Amniotic stem cell (primary cell): Measurements from ENCODE around the gene ARIH2.

Experiments used
- DNase-seq: peaks from one replicate; lab custom pipeline; 2025; lab: John Stamatoyannopoulos, UW

The ARIH2 gene

DNA sequence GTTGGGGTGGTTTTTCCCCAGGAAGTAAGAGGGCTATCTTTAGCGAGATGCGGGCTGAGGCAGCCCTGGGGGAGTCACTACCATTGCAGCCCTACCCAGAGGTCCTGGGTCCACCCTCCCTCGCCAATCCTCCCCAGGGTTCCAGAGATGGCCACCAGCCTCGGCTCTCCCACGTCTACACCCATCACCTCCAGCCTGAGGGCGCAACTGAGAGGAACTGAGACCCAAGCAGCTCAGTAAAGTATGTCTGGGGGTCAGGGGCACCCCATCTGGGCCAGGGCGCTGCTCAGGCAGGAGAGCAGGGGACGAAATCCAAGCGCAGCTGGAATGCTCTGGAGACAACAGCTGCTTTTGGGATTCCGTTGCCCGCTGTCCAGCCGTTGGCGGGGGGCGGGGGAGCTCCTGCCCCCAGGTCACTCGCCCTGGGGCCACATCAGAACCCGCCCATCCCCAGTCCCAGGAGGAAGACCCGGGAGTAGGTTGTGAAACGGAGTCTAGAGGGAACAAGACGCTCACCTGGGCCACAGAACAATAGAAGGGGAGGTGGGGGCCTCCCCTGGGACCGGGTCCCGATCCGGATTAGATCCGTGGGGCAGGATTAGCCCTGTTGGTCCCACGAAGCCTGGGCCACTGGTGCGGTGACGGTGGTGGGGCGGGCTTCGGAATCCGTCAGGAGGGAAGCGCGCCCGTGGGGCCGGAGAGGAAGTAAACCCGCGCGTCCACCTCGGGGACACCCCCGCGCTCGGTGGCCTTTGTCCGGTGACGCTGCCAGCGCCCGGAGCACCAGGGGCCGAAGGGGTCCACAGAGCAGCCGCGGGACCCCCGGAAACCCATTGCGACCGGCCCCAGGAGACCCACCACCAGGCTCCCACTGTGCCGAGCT is 101.9 kb downstream of the ARIH2 start:
- DNase-seq, result no peak

DNA sequence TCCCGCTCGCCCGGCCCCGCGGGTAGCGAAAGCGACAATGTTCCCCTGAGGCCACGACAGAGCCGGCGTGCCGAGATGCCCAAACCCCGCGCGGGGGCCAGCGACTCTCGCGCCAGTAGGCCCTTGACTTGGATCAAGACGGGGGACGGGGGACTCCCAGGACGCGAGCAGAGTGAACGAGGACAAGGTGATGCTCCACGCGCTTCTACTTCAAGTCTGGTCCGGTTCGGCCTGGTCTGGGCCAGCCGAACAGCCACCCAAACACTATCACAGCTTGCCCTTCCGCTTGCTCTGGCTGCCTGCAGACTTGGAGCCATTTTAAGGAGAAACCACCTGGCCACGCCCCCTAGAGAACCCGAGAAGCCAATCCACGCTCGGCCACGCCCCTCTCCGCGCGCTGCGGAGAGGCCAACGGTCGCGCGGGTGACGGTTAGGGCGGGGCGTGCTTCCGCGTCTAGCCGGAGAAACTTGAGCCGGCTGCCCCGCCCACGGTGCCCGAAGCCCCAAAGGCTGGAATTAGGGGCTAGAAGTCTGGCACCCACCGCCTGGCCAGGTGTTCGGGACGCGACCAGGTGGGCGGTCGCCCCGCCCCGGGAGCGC is 102.7 kb downstream of the ARIH2 start:
- peak; percentile 91 for DNase-seq

DNA sequence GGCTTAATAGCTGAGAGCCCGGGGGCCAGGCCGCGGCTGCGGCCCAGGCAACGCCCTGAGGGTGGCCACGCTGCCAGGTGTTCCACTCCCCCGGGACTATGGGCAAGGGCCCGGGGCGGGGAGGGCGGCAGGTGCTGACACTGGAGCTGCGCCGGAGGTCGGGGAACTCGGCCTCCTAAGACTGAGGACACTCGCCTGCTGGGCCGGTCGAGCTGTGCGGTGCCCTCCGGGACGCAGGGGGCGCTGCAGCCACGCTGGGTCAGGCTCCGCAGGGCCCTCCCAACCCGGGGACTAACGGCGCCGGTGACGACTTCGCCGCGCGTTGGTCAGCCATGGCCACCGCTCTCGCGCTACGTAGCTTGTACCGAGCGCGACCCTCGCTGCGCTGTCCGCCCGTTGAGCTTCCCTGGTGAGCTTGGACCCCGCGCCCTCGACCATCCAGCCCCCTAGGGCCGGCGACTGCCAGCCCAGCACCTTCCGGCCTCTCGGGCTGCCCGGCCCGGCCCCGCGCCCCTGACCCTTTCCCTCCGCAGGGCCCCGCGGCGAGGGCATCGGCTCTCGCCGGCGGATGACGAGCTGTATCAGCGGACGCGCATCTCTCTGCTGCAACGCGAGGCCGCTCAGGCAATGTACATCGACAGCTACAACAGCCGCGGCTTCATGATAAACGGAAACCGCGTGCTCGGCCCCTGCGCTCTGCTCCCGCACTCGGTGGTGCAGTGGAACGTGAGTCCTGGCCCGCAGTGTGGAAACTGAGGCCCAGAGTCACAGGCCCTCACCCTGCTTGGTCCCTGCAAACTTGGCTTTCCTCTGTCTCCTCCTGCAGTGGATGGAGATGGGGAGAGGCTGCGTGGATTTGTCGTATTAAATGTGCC is 103.4 kb downstream of the ARIH2 start, which contains the start of gene NDUFAF3:
Gene NDUFAF3, plus strand, starts transcription at position 309 of the 875 bp plus-strand sequence. Its CDS starts 24 bp downstream, at position 333.
- peak; percentile 84 for DNase-seq

DNA sequence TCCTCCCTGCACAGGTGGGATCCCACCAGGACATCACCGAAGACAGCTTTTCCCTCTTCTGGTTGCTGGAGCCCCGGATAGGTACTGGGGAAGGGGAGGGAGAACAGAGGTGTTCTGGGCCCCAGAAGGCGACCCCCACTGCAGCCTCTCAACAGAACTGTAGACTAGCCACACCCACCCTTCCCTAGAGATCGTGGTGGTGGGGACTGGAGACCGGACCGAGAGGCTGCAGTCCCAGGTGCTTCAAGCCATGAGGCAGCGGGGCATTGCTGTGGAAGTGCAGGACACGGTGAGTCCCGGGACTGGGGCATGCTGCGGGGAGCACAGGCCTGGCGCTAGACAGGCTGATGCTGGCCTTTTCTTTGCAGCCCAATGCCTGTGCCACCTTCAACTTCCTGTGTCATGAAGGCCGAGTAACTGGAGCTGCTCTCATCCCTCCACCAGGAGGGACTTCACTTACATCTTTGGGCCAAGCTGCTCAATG is 104.1 kb downstream of the ARIH2 start:
- DNase-seq, result no peak

DNA sequence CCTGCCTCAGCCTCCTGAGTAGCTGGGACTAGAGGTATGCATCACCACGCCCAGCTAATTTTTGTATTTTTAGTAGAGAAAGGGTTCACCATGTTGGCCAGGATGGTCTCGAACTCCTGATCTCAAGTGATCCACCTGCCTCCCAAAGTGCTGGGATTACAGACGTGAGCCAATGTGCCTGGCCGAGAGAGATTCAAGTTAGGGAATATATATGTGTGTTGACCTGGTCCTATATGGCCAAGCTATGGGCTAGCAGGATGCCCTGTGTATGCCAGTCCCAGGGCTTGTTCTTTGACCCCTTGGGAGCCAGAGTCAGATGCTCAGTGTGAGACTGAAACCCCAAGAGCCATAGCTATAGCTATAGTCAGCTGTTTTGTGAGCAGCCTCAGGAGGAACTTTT is 105.1 kb downstream of the ARIH2 start:
- DNase-seq, result no peak

DNA sequence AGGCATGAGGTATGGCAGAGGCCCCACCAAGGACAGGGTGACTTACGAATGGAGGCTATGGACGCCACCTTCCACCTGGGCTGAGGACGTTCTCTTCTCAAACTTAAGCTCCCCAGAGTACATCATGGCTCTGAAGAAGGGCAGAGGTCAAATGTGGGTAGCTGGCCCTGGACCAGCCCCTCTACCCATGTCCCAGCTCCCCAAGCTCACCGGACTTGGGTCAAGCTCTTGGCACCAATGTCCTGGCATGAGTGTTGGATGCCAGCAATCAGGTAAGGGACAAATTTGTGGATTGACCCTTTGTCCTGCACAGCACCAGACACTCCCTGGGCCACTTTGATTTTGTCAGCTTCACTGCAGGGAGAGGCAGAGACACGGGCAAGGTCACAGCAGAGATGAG is 105.8 kb downstream of the ARIH2 start:
- no peak for DNase-seq

DNA sequence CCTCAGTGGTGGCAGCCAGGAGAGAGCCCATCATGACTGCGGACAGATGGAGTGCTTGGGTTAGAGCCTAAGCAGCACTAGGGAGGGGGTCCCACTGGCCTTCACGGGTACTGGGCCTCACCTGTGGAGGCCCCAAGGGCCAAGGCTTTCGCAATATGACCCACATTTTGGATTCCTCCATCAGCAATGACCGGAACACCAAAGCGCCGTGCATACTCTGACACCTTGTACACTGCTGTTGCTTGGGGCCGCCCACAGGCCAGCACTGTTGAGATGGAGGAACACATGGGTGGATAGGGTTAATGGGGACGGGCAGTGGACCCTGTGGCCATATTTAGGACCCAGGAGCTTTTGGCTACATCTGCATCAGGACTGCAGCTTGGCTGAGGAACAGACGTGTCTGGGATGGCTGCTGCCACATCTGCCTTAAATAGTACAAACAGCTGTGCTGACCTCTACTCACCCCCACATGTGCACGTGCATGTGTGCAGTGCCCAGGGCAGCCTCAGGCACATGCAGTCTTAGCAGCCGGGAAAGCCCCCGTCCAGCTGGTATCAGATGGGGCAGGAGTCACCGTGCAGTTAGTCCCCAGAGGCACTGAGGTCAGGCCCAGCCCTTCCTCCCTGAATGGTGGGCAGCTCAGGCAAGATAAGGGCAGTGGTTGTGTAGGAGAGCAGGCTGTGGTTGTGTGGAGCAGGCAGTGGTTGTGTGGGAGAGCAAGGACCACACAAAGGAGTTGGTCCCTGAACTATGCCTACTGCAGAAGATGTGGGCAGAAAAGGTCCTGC is 106.6 kb downstream of the ARIH2 start:
- DNase-seq, result no peak

DNA sequence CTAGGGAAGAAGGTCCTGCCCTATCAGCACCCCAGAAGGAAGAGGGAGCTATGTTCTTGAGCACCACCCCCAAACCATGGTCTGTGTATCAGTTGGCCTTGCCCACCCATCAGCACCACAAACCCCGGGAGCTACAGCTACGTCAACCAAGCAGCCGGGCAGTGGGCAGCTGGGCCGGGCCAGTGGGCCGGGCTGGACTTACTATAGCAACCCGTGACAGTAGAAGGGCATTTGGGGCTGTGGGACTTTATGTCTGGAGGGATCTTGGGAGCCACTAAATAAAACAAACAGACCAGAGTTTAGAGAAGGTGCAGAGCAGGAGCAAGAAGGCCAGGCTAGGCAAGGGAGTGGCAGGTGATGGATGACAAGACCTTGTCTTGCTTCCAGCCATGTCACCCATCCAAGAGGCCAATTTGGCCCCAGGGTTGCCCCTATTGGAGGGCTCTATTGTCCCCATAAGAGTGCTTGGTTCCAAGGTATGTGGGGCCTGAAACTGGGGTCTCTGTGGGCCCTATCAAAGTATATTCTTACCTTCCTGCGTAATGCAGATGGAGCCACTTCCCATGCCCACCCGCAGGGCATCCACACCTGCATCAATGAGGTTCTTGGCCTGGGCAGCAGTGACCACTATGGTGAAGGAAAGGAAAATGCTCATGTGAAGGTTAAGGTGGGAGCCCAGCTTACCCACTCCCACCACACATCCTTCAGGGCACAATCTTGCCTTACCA is 107.3 kb downstream of the ARIH2 start:
- no peak for DNase-seq

DNA sequence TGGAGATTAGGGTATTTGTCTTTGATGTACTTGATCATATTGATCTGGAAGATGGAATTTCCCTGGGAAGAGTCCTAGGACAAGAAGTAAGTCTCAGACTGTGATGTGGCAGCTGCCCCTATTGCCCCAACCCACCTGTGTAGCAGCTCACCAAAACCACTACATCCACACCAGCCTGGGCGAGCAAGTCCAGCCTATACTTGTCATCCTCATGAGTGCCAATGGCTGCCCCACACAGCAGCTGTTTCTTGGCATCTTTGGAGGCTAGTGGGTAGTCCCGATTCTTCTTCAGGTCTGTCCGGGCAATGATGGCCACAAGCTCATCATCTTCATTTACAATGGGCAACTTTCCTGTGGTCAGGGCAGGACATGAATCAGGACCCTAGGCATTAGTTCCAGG is 107.9 kb downstream of the ARIH2 start:
- DNase-seq, result no peak

DNA sequence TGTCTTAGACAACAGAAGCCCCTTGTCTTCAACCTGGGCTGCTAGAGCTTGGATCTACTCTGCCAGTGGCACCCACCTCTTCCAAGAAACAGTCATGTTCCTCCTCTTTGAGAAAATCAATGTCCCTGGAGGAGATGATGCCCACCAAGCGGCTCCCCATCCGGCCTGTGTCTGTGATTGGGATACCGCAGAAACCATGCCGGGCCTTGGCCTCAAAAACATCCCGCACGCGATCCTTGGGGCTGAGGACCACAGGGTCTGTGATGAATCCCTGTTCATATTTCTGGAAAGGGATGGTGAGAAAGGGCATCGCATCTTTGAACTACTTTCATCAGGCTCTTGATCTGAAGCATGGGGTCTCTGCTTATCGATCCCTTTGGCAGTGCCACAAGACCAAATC is 109.0 kb downstream of the ARIH2 start:
- DNase-seq, result no peak

DNA sequence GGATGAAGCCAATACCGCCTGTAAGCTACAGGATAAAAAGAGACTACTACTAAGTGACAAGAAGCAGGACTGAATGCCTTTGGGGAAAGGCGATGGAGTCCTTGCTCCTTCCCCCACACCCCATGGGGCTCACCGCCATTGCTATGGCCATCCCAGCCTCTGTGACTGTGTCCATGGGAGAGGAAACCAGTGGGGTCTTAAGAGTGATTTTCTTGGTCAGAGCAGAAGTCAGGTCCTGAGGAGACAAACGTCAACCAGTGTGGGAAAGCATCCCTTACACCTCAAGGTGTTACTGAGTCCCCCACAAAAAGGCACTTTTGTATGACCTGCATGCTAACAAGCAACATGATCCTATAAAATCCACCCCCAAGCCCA is 109.6 kb downstream of the ARIH2 start:
- no peak for DNase-seq

DNA sequence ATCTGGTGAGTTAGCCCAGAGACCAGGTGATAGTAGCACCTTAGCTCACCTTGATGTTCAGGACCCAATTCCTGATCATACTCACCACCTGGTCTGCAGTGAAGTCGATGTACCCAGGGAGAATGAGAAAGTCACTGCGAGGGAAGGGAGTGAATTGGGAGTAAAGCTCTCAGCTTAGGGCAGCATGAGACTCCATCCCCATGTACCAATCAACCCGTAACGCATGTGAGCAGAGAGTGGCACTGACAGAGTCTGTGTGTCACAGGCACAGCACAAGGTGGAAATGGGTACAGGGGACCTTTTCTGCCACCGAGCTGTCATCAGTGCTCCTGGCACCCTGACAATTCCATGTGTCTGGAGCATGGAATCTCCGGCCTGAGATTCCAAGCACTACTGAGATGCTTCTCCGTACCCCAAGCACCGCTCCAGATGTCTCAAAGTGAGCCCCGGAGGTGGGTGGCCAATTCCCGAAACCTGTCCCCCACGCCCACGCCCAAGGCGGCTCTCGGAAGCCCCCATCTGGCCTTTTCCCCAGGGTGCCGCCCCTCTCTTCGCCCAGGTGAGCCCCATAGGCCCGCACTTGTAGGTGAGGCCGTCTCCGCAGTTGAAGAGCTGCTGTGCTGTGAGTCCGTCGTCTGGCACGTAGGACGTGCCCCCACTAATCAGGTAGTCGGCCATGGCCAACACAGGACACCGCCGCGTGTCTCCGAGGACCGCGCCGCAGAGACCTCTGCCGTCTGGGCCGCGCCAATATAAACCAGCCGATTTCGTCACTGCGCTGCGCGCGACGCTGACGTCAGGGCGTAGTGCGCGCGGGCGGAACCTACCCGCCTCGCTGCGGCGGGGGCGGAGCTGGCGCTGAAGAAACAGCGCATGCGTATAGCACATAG is 110.3 kb downstream of the ARIH2 start, which contains the start of gene IMPDH2:
Gene IMPDH2, minus strand, starts transcription at position 726 of the 890 bp plus-strand sequence. Its CDS starts 48 bp downstream, at position 678.
- peak; percentile 90 for DNase-seq

DNA sequence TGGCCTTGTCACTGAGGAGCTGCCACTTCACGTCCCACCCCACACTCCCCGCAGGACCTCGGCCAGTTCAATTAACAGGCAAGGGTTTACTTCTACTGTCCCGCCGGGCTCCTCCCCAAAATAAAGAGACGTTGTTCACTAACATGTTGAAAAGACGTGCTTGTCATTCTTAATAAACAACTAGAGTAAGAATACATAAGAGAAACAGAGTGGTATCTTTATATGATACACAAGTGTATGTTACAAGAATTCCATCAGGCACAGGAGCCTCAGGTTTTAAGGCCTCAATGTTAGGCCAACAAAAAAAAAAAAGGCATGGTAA is 110.9 kb downstream of the ARIH2 start:
- DNase-seq, result no peak

DNA sequence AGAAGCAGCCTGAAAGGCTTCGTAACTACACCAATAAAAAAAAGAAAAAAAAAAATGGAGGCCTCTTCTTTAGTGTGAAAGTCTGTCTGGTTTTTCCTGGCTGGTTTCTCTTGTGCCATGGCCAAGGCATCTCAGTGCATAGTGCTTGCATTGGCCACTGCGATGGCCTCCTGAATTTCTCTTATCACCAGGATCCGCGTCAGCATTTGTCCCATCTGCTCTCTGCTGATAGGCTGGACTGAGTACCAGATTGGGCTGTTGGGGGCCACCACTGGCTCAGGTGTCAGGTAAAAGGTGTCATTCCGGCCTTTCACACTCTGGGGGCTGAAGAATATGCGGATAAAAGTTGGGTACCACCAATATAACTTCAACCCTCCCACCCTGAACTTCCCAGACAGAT is 111.7 kb downstream of the ARIH2 start:
- DNase-seq, result no peak

DNA sequence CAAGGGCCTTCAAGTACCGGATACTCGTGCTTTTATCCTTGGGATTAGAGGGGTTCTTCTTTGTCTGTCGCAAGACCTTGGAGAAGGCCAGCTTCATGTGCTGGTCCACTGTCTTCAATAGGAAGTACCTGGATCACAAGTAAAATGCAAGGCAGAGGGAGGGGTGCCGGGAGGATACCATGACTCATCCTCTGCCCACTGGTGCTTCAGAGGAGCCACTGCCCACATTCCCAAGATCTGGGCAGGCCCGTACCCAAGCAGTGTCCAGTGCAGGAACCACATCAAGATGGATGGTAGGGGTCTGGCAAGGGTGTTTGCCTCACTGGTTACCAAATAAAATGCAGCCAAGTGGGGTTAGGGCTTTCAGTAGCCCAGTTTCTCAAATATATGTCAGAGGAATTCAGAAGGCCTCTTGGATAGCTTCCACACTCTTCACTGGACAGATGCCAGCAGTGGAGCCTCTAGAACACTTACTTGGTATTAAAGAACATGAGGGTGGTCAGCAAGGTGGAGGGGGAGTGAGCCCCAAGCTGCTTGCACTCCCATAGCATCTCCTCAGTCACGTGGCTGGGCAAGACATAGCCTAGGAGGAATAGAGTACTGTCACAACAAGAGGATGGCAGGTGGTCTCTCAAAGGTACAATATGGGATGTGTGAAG is 114.1 kb downstream of the ARIH2 start:
- no peak for DNase-seq

DNA sequence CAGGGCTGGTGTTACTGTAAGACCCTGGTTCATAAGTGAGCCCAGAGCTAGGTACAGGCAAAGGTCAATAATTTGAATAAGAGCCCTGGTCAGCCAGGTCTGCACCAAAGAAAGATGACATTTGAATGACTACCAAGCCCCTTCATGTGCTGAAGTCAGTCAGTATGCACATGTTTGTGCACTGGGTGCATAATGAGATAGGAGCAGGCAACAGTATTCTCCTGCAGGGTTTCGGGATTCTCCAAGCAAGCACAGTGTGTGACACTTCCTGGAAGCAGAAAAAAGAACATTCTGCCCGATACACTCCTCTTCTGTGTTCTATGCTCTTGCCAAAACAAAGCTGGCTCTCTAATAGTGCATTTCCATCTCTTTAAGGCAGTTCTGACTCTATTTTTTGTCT is 116.0 kb downstream of the ARIH2 start:
- DNase-seq, result no peak

DNA sequence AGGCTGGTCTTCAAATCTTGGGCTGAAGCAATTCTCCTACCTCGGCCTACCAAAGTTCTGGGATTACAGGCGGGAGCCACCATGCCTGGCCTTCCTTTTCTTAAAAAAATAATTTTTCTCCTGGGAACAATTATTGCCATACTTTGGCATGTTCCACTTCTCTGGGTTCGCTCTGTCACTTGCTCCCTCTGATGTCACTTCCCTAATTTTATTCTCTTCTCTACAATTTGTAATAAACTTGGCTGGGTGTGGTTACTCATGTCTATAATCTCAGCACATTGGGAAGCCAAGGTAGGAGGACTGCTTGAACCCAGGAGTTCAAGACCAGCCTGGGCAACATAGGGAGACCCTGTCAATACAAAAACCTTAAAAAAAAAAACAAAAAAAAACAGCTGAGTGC is 116.6 kb downstream of the ARIH2 start:
- DNase-seq, result no peak
